ENCODE measurements around the gene KRTAP19-3. TPM values are rescaled to one million over a fixed set of nuclear protein-coding genes. Genes with fewer than 3 reads are reported as not detected.

Gene KRTAP19-3
- polyA plus RNA-seq, 1 of the 3 experiments (the other 2 are of a cell fraction) = not detected

GRCh38 chr21:30497065-30497464, 5.3 kb upstream of the KRTAP19-3 start, which contains the start of gene KRTAP19-4:
Gene KRTAP19-4 (minus strand): TSS chr21:30497165. CDS start chr21:30497110, 55 bp downstream.
- Histone ChIP-seq H2AFZ (ENCODE audit: low read depth) (no peak within 1 kb of the TSS), H3K9ac (no peak within 1 kb of the TSS), H4K20me1 (ENCODE audit: insufficient read depth) (no peaks in the 10 kb centered on the region), H3K9me3 (no peaks in the 10 kb centered on the region), H3F3A (replicated peaks; ENCODE audit: insufficient read depth) (no peaks in the 10 kb centered on the region), H3K27ac (ENCODE audit: low read depth in 2 of 2, low read length in 1 of 2) (no peak within 1 kb of the TSS), H3K4me1 (ENCODE audit: control insufficient read depth in 1 of 2, insufficient read depth in 2 of 2, low read depth in 1 of 2, low read length in 1 of 2) (no peaks in the 10 kb centered on the region), H3K4me3 (ENCODE audit: low read depth in 2 of 2, low read length in 1 of 2) (no peak within 1 kb of the TSS), H3K9me2 (no peaks in the 10 kb centered on the region), H3K79me2 (ENCODE audit: insufficient read depth) (no peaks in the 10 kb centered on the region), H3K36me3 (replicated peaks in 1 of 2; ENCODE audit: control insufficient read depth in 1 of 2, insufficient read depth in 2 of 2, low read length in 1 of 2) (no peaks in the 10 kb centered on the region), H3K27me3 (ENCODE audit: insufficient read depth) (peaks cover 2% of the 10 kb centered on the region; the same call in 1 of the 2 replicates), H3K4me2 (no peak within 1 kb of the TSS)
- 1% methylated on average over 4 of the region's 4 CpGs for WGBS (ENCODE audit: low lambda C conversion rate)
- TF ChIP-seq TEAD4 (IDR thresholded peaks at IDR 0.05; ENCODE audit: borderline replicate concordance, insufficient read depth) = no peak
- no peak for TF ChIP-seq FOXM1 (IDR thresholded peaks at IDR 0.05; ENCODE audit: low read depth)
- no peak for TF ChIP-seq GABPA (IDR thresholded peaks at IDR 0.05; ENCODE audit: low read depth)
- TF ChIP-seq SMC3 (IDR thresholded peaks at IDR 0.05; ENCODE audit: low read depth, low read length) = no peak
- TF ChIP-seq NRF1 (IDR thresholded peaks at IDR 0.05; ENCODE audit: low read depth, low read length) = no peak
- TF ChIP-seq MEF2A (IDR thresholded peaks at IDR 0.05; ENCODE audit: borderline replicate concordance, low read depth) = no peak
- TF ChIP-seq CTCF (IDR thresholded peaks at IDR 0.05) = no peak
- no peak for TF ChIP-seq USF2 (IDR thresholded peaks at IDR 0.05; ENCODE audit: borderline replicate concordance, low read depth, low read length)
- TF ChIP-seq POLR2AphosphoS5 (IDR thresholded peaks at IDR 0.05; ENCODE audit: low read depth, low read length) = no peak
- TF ChIP-seq REST (IDR thresholded peaks at IDR 0.05; ENCODE audit: low read depth, low read length) = no peak
- no peak for TF ChIP-seq JUND (IDR thresholded peaks at IDR 0.05)
- no peak for TF ChIP-seq USF1 (IDR thresholded peaks at IDR 0.05; ENCODE audit: borderline replicate concordance, low read depth)
- CTCF ChIA-PET = no interaction called here
- POLR2A ChIA-PET = no interaction called here
- DNase-seq = no peak
